ENCODE measurements around the gene CD68. TPM values are rescaled to one million over a fixed set of nuclear protein-coding genes. Genes with fewer than 3 reads are reported as not detected.
"Not testable (repeated sequence)": the region's sequence is repeated elsewhere in the genome, so short reads cannot be mapped to it uniquely, and the experiment has no call there.

Gene CD68
- total RNA-seq, 1 donor from 2014 or later: 3.3 TPM

- intact Hi-C loops (cut with micrococcal nuclease): loop anchor here (1.0 kb wide), 6 partner anchors 12 to 160 kb away; partner anchors contain the start of genes ATP1B2, SAT2 and WRAP53
- peaks cover 11% of the 10 kb centered on the region for H3K36me3 Mint-ChIP-seq (ENCODE audit: low read depth)
- peak overlapping the region; percentile 82 for H3K4me3 Mint-ChIP-seq
- DNase-seq (ENCODE audit: low spot score): no peak
- H3K4me1 Mint-ChIP-seq (ENCODE audit: low read depth): peaks cover 38% of the 10 kb centered on the region
- H3K9me3 Mint-ChIP-seq: no peaks in the 10 kb centered on the region
- peak overlapping the region; percentile 89 for H3K27ac Mint-ChIP-seq
- peaks cover under 1% of the 10 kb centered on the region for H3K27me3 Mint-ChIP-seq (ENCODE audit: insufficient read depth)
Observed at GRCh38 chr17:7615265-7615747, 35.9 kb downstream of the CD68 start.

- no peaks in the 10 kb centered on the region for H3K9me3 Mint-ChIP-seq
- H3K4me1 Mint-ChIP-seq (ENCODE audit: low read depth): peaks cover 11% of the 10 kb centered on the region
- H3K27me3 Mint-ChIP-seq (ENCODE audit: insufficient read depth): peaks cover 2% of the 10 kb centered on the region
- intact Hi-C loops (cut with micrococcal nuclease): no loop called here
- no peak overlapping the region for H3K4me3 Mint-ChIP-seq
- DNase-seq (ENCODE audit: low spot score): no peak
- peaks cover 1% of the 10 kb centered on the region for H3K36me3 Mint-ChIP-seq (ENCODE audit: low read depth)
- H3K27ac Mint-ChIP-seq: no peak overlapping the region
Observed at GRCh38 chr17:7618608-7619007, 39.2 kb downstream of the CD68 start.

GRCh38 chr17:7620835-7621234, 41.4 kb downstream of the CD68 start:
- Mint-ChIP-seq H3K36me3 (ENCODE audit: low read depth) (no peaks in the 10 kb centered on the region), H3K4me3 (no peak overlapping the region), H3K27ac (no peak overlapping the region), H3K27me3 (ENCODE audit: insufficient read depth) (peaks cover 2% of the 10 kb centered on the region), H3K9me3 (no peaks in the 10 kb centered on the region), H3K4me1 (ENCODE audit: low read depth) (peaks cover 7% of the 10 kb centered on the region)
- no peak for DNase-seq (ENCODE audit: low spot score)
- intact Hi-C loops (cut with micrococcal nuclease): no loop called here

GRCh38 chr17:7623661-7624060, 44.2 kb downstream of the CD68 start:
- H3K27ac Mint-ChIP-seq: no peak overlapping the region
- H3K4me1 Mint-ChIP-seq (ENCODE audit: low read depth): peaks cover 21% of the 10 kb centered on the region
- peaks cover 2% of the 10 kb centered on the region for H3K27me3 Mint-ChIP-seq (ENCODE audit: insufficient read depth)
- intact Hi-C loops (cut with micrococcal nuclease): no loop called here
- DNase-seq (ENCODE audit: low spot score): no peak
- no peaks in the 10 kb centered on the region for H3K9me3 Mint-ChIP-seq
- H3K36me3 Mint-ChIP-seq (ENCODE audit: low read depth): peaks cover 3% of the 10 kb centered on the region
- H3K4me3 Mint-ChIP-seq: no peak overlapping the region

GRCh38 chr17:7625749-7626148, 46.3 kb downstream of the CD68 start:
- Mint-ChIP-seq H3K4me3 (peak overlapping the region; percentile 89), H3K4me1 (ENCODE audit: low read depth) (peaks cover 18% of the 10 kb centered on the region)
- not testable (repeated sequence) for H3K27me3 Mint-ChIP-seq (ENCODE audit: insufficient read depth); H3K9me3 Mint-ChIP-seq; DNase-seq (ENCODE audit: low spot score); H3K36me3 Mint-ChIP-seq (ENCODE audit: low read depth); H3K27ac Mint-ChIP-seq
- intact Hi-C loops (cut with micrococcal nuclease): loop anchor here (2.0 kb wide), 1 partner anchor 493 kb away; the partner anchor contains the start of gene ALOXE3

- Mint-ChIP-seq H3K4me3 (peak overlapping the region; percentile 89), H3K27ac (no peak overlapping the region), H3K36me3 (ENCODE audit: low read depth) (peaks cover 3% of the 10 kb centered on the region), H3K27me3 (ENCODE audit: insufficient read depth) (no peaks in the 10 kb centered on the region), H3K4me1 (ENCODE audit: low read depth) (peaks cover 18% of the 10 kb centered on the region), H3K9me3 (no peaks in the 10 kb centered on the region)
- intact Hi-C loops (cut with micrococcal nuclease): loop anchor here (2.0 kb wide), 1 partner anchor 492 kb away; the partner anchor contains the start of gene ALOXE3
- no peak for DNase-seq (ENCODE audit: low spot score)
Observed at GRCh38 chr17:7626307-7626706, 46.9 kb downstream of the CD68 start.

GRCh38 chr17:7626956-7627249, 47.5 kb downstream of the CD68 start:
- DNase-seq (ENCODE audit: low spot score): no peak
- H3K27ac Mint-ChIP-seq: peak overlapping the region; percentile 58
- peak overlapping the region; percentile 89 for H3K4me3 Mint-ChIP-seq
- no peaks in the 10 kb centered on the region for H3K27me3 Mint-ChIP-seq (ENCODE audit: insufficient read depth)
- intact Hi-C loops (cut with micrococcal nuclease): loop anchor here (1.0 to 2.0 kb wide), 4 partner anchors 12 to 492 kb away; partner anchors contain the start of genes ALOXE3, ATP1B2 and WRAP53
- H3K9me3 Mint-ChIP-seq: no peaks in the 10 kb centered on the region
- peaks cover 3% of the 10 kb centered on the region for H3K36me3 Mint-ChIP-seq (ENCODE audit: low read depth)
- peaks cover 18% of the 10 kb centered on the region for H3K4me1 Mint-ChIP-seq (ENCODE audit: low read depth)

GRCh38 chr17:7627250-7628121, 48.0 kb downstream of the CD68 start, which contains the start of gene SAT2:
SAT2 (minus strand) TSS chr17:7627821; CDS start chr17:7627635, 186 bp downstream.
- DNase-seq (ENCODE audit: low spot score): peak; percentile 77
- no peaks in the 10 kb centered on the region for H3K27me3 Mint-ChIP-seq (ENCODE audit: insufficient read depth)
- intact Hi-C loops (cut with micrococcal nuclease): loop anchor here (1.0 to 2.0 kb wide), 4 partner anchors 12 to 491 kb away; partner anchors contain the start of genes ALOXE3, ATP1B2 and WRAP53
- H3K4me1 Mint-ChIP-seq (ENCODE audit: low read depth): peaks cover 18% of the 10 kb centered on the region
- no peaks in the 10 kb centered on the region for H3K9me3 Mint-ChIP-seq
- peak within 1 kb of the TSS; percentile 89 for H3K4me3 Mint-ChIP-seq
- H3K36me3 Mint-ChIP-seq (ENCODE audit: low read depth): peaks cover 3% of the 10 kb centered on the region
- H3K27ac Mint-ChIP-seq: peak within 1 kb of the TSS; percentile 77

GRCh38 chr17:7629939-7630571, 50.6 kb downstream of the CD68 start, which contains the start of gene SHBG:
SHBG (plus strand) TSS chr17:7630135; CDS start chr17:7630173, 38 bp downstream.
- intact Hi-C loops (cut with micrococcal nuclease): no loop called here
- H3K27ac Mint-ChIP-seq: no peak within 1 kb of the TSS

More at GRCh38 chr17:7629939-7630571, 50.6 kb downstream of the CD68 start, which contains the start of gene SHBG:
- no peaks in the 10 kb centered on the region for H3K27me3 Mint-ChIP-seq (ENCODE audit: insufficient read depth)
- no peak for DNase-seq (ENCODE audit: low spot score)
- no peak within 1 kb of the TSS for H3K4me3 Mint-ChIP-seq
- H3K4me1 Mint-ChIP-seq (ENCODE audit: low read depth): peaks cover 18% of the 10 kb centered on the region
- no peaks in the 10 kb centered on the region for H3K9me3 Mint-ChIP-seq
- H3K36me3 Mint-ChIP-seq (ENCODE audit: low read depth): peaks cover 3% of the 10 kb centered on the region

Other genes starting within 250 kb of the CD68 start
- gene ACAP1, start 243.1 kb upstream of the CD68 start, total RNA-seq: 260 and 266 TPM in 2 replicates
- gene KCTD11, start 227.5 kb upstream of the CD68 start, total RNA-seq: 5.3 TPM in 2 replicates
- 0.17 TPM in 1 of 2 replicates, not detected in the other for gene TMEM95, start 224.5 kb upstream of the CD68 start, total RNA-seq
- 3.8 and 4.9 TPM in 2 replicates for gene TNK1, start 198.5 kb upstream of the CD68 start, total RNA-seq
- 77.1 and 78.2 TPM in 2 replicates for gene PLSCR3, start 185.1 kb upstream of the CD68 start, total RNA-seq
- 53.5 and 54.7 TPM in 2 replicates for gene TMEM256, start 175.5 kb upstream of the CD68 start, total RNA-seq
- 2.3 and 2.7 TPM in 2 replicates for gene NLGN2, start 171.8 kb upstream of the CD68 start, total RNA-seq
- not detected in 2 replicates for gene SPEM1, start 159.3 kb upstream of the CD68 start, total RNA-seq
- not detected in 2 replicates for gene SPEM2, start 154.0 kb upstream of the CD68 start, total RNA-seq
- not detected in 2 replicates for gene SPEM3, start 150.8 kb upstream of the CD68 start, total RNA-seq
- 12.3 and 14.0 TPM in 2 replicates for gene TMEM102, start 144.2 kb upstream of the CD68 start, total RNA-seq
- 5.3 and 6.4 TPM in 2 replicates for gene FGF11, start 140.1 kb upstream of the CD68 start, total RNA-seq
- gene CHRNB1, start 134.6 kb upstream of the CD68 start, total RNA-seq: 6.6 and 7.0 TPM in 2 replicates
- 15.1 and 16.0 TPM in 2 replicates for gene ZBTB4, start 100.0 kb upstream of the CD68 start, total RNA-seq
- not detected in 2 replicates for gene SLC35G6, start 98.2 kb upstream of the CD68 start, total RNA-seq
- 221 and 223 TPM in 2 replicates for gene POLR2A, start 95.3 kb upstream of the CD68 start, total RNA-seq
- gene TNFSF12, start 30.6 kb upstream of the CD68 start, total RNA-seq: 18.6 and 26.5 TPM in 2 replicates
- 2.2 and 3.3 TPM in 2 replicates for gene TNFSF13, start 20.9 kb upstream of the CD68 start, total RNA-seq
- gene SENP3, start 17.7 kb upstream of the CD68 start, total RNA-seq: 102 and 104 TPM in 2 replicates
- 108 and 111 TPM in 2 replicates for gene MPDU1, start 4.2 kb downstream of the CD68 start, total RNA-seq
- gene SOX15, start 10.5 kb downstream of the CD68 start, total RNA-seq: 0.20 and 0.78 TPM in 2 replicates
- gene FXR2, start 35.3 kb downstream of the CD68 start, total RNA-seq: 59.5 and 63.6 TPM in 2 replicates
- gene SAT2, start 48.2 kb downstream of the CD68 start, total RNA-seq: 23.8 and 24.0 TPM in 2 replicates
- 0.20 TPM in 1 of 2 replicates, not detected in the other for gene SHBG, start 50.5 kb downstream of the CD68 start, total RNA-seq
- gene ATP1B2, start 71.3 kb downstream of the CD68 start, total RNA-seq: 0.54 TPM in 2 replicates
- gene TP53, start 107.9 kb downstream of the CD68 start, total RNA-seq: 172 and 179 TPM in 2 replicates
- 31.5 TPM in 2 replicates for gene WRAP53, start 108.8 kb downstream of the CD68 start, total RNA-seq
- 0.08 TPM in 1 of 2 replicates, not detected in the other for gene EFNB3, start 125.6 kb downstream of the CD68 start, total RNA-seq
- not detected in 2 replicates for gene DNAH2, start 138.1 kb downstream of the CD68 start, total RNA-seq

All from activated T-helper 1 cell treated with anti-CD3 and anti-CD28 coated beads, Interleukin-12 subunit alpha, Interleukin-12 subunit beta, Interleukin-2, Interleukin-4 antibody, amounts not matched to agents 30 ng/mL and 10 ng/mL and 1 ng/mL, durations not matched to agents 14 hours and 24 hours and 36 hours (primary cell).